GM12801 (cell line): ENCODE measurements around the gene EVPL.

Experiments used
- TF ChIP-seq, protein P1 (sequence below): IDR thresholded peaks from one replicate; pipeline ENCODE4 v1.5.1; 2011; ENCODE audit warnings: control low read depth; ENCODE audit not compliant: insufficient read length; ENCODE audit errors: extremely low read depth

The EVPL gene

DNA sequence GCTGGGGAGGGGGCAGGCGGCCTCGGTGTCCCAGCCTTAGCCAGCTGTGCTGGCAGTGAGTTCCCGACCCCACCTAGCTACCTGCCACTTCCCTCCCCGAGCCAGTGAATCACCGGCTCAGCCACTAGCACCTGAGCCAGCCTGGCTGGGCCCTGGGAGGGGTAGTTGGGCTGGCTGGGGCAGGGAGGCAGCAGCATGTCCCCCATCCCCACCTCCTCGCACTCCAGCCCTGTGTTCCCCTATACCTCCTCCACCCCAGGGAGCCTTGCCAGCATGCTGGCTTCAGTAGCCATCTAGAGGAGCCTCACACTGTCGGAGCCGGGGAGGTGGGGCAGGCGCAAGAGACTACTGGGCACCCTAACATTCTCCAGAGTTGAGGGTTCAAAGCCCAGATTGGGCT, 2.8 kb downstream of the EVPL start:
- TF ChIP-seq, protein P1, sequence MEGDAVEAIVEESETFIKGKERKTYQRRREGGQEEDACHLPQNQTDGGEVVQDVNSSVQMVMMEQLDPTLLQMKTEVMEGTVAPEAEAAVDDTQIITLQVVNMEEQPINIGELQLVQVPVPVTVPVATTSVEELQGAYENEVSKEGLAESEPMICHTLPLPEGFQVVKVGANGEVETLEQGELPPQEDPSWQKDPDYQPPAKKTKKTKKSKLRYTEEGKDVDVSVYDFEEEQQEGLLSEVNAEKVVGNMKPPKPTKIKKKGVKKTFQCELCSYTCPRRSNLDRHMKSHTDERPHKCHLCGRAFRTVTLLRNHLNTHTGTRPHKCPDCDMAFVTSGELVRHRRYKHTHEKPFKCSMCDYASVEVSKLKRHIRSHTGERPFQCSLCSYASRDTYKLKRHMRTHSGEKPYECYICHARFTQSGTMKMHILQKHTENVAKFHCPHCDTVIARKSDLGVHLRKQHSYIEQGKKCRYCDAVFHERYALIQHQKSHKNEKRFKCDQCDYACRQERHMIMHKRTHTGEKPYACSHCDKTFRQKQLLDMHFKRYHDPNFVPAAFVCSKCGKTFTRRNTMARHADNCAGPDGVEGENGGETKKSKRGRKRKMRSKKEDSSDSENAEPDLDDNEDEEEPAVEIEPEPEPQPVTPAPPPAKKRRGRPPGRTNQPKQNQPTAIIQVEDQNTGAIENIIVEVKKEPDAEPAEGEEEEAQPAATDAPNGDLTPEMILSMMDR: no peak

DNA sequence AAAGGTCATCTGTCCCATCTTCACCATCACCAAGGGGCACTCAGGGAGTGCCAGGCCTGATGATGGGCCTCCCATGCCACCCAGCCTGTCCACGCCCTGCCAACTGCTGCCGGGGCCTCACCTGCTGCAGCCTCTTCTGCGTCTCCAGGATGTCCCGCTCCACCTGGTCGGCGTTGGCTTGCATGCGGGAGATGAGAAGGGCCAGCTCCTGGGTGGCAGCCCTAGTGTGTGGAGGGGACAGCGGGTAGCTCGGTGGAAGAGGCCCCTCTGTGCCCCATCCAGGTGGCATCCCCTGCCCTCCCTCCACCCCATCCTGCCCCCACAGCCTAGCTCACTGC, 3.2 kb downstream of the EVPL start:
- TF ChIP-seq, protein P1: no peak

DNA sequence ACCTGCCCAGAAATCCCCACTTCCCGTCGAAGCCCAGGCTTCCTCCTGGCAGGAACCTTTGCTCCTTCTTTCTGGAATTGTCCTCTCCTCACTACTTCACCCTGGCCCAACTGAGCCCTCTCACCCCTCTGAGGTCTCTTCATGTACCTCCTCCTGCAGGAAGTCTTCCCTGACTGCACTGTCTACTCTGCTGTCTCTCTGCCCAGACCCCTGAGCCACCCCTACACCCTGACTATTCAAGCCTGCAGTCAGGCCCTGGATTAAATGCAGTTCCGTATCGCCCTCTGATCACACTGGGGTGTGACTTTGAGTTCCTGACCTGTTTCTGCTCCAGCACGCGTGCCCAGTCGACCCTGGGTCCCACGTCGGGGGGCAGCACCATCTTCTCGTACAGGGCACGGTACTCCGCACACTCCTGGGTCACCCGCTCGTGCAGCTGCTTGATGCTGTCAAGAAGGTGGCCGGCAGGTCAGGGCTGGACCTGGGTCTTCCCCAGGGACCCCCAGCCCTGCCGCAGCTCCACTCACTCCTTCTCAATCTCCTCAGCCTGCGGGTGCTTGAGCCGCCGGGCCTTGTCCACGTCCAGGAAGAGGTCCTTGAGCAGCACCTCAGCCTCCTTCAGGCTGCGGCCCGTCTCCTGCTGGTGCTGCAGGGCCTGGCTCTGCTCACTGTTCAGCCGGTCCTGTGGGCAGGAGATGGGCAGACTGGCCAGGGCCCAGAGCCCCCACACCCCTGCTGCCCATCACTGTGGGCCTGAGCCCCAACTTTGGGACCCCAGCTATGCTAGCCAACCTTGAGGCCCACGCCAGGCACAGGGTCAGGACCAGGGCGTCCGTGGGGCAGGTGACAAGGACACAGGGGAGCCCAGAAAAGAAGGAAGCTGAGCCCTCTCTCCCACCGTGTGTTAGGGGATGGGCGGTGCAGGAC, 3.9 kb downstream of the EVPL start:
- TF ChIP-seq, protein P1: no peak

DNA sequence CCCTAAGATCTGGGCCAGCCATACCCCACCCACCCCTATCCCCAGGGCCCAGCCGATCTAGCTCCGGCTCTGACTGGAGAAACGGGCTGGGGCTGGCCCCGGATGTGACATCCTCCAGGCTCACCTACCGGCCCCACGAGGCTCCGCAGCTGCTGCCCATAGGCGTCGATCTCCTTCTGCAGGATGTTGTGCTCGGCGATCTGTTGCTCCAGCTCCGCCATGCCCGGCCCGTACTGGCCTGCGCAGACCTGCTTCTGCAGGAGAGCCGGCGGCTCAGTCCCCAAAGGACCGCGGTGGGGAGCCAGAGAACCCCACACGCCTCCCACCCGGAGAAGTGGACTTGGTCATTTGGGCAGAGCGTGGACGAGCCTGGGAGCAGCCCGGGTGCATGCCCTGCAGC, 4.8 kb downstream of the EVPL start:
- TF ChIP-seq, protein P1: no peak

DNA sequence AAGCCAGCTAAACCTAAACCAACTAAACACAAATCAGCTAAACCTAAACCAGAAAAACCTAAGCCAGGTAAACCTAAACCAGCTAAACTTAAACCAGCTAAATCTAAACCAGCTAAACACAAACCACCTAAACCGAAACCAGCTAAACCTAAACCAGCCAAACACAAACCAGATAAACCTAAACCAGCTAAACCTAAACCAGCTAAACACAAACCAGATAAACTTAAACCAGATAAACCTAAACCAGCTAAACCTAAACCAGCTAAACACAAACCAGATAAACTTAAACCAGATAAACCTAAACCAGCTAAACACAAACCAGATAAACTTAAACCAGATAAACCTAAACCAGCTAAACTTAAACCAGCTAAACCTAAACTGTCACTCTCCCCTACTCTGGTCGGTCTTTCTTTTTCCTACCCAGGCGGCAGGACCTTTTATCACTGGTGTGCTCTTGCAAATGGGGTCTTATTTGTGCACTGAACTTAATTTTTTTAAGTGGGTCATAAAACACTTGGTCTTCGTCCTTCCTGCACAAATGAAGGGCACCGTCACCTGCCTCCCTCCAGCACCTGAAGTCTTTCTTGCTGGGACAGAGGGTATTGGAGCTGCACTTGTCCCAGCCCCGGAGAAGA, 7.2 kb downstream of the EVPL start:
- TF ChIP-seq, protein P1: no peak

DNA sequence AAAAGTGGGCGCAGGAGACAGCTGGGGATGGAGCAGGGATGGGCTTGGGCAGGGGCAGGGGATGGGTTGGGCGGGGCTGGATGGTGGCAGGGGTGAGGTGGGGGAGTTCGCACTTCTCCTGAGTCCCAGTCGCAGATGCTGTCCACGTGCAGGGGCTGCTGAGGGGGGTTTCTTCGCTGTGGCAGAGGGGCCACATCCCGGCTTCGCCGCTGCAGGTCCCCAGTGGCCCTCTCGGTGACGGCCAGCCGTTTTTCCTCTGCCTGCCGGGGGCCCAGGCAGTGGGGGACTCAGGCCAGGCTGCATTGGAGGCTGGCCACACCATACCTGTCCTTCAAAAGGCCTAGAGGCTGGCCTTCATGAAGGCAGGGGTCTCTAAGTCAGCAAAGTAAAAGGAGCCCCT, 8.3 kb downstream of the EVPL start:
- TF ChIP-seq, protein P1: no peak

DNA sequence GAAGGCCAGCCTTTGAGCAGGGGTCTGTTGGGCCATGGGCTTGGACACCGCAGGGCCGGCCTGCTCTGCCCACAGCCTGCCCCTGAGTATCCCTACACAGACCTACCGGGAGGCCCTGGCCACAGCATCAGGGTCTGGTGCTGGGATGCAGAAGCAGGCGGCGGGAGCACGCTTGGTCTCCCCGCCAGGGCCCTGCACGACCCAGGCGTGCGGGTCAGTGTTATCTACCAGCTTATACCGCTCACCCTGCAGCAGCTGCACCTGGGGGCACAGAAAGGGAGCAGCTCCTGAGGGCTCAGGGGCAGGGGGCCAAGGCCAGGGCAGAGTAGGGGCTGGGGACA, 8.8 kb downstream of the EVPL start:
- TF ChIP-seq, protein P1: no peak
